Trophoblast cell (in vitro differentiated cells and primary cell): ENCODE data around the gene TCF19.
A peak's percentile ranks its signal among the peaks of the same experiment; 100 is the strongest.
"Not testable (repeated sequence)": the region's sequence is repeated elsewhere in the genome, so short reads cannot be mapped to it uniquely, and the experiment has no call there.

Source experiments
- DNase-seq, 2 donors: peaks; one replicate each; pipeline ENCODE4 v3.0.0-alpha.2; 2016
- H2AFZ ChIP-seq: 2 replicates; pipeline ENCODE4 v1.6.1; 2013; ENCODE audit warnings: low read length, moderate library complexity, mild to moderate bottlenecking; ENCODE audit not compliant: insufficient read depth, poor library complexity
- H2AK5ac ChIP-seq: 2 replicates; pipeline ENCODE4 v1.6.1; 2013; ENCODE audit warnings: mild to moderate bottlenecking, low read length
- H2BK120ac ChIP-seq: 2 replicates; pipeline ENCODE4 v1.6.1; 2013; ENCODE audit warnings: low read length, mild to moderate bottlenecking, moderate library complexity; ENCODE audit not compliant: insufficient read depth, poor library complexity
- H2BK12ac ChIP-seq: 2 replicates; pipeline ENCODE4 v1.6.1; 2013; ENCODE audit warnings: mild to moderate bottlenecking, low read length, moderate library complexity
- H2BK5ac ChIP-seq: 2 replicates; pipeline ENCODE4 v1.6.1; 2013; ENCODE audit warnings: low read length, low read depth, moderate library complexity, mild to moderate bottlenecking; ENCODE audit not compliant: poor library complexity
- H3K14ac ChIP-seq: 2 replicates; pipeline ENCODE4 v1.6.1; 2013; ENCODE audit warnings: mild to moderate bottlenecking, low read length
- H3K18ac ChIP-seq: 2 replicates; pipeline ENCODE4 v1.6.1; 2013; ENCODE audit warnings: mild to moderate bottlenecking, low read length
- H3K23ac ChIP-seq: 2 replicates; pipeline ENCODE4 v1.6.1; 2013; ENCODE audit warnings: low read length
- H3K27ac ChIP-seq: 2 replicates; pipeline ENCODE4 v1.5.1; 2013; ENCODE audit warnings: low read depth, mild to moderate bottlenecking, inconsistent platforms, low read length, moderate library complexity
- H3K27me3 ChIP-seq: 2 replicates; pipeline ENCODE4 v1.6.1; 2013; ENCODE audit warnings: inconsistent platforms, mild to moderate bottlenecking, low read length, moderate library complexity; ENCODE audit not compliant: insufficient read depth
- H3K36me3 ChIP-seq, 2 experiments: 1 replicate in 1 of 2; 2 replicates in 1 of 2; pipeline ENCODE4 v1.6.1; 2013; ENCODE audit warnings: low read length in 2 of 2, mild to moderate bottlenecking in 2 of 2, moderate library complexity in 1 of 2; ENCODE audit not compliant: insufficient read depth in 2 of 2, control insufficient read depth in 1 of 2
- H3K4ac ChIP-seq: 2 replicates; pipeline ENCODE4 v1.6.1; 2013; ENCODE audit warnings: low read depth, mild to moderate bottlenecking, low read length, moderate library complexity
- H3K4me1 ChIP-seq, 2 experiments: 1 replicate in 1 of 2; 2 replicates in 1 of 2; pipeline ENCODE4 v1.6.1; 2013; ENCODE audit warnings: low read length in 2 of 2, mild to moderate bottlenecking in 2 of 2, moderate library complexity in 1 of 2; ENCODE audit not compliant: insufficient read depth in 2 of 2, control insufficient read depth in 1 of 2
- H3K4me2 ChIP-seq: 2 replicates; pipeline ENCODE4 v1.6.1; 2013; ENCODE audit warnings: inconsistent platforms, mild to moderate bottlenecking, low read length, moderate library complexity
- H3K4me3 ChIP-seq: 2 replicates; pipeline ENCODE4 v1.5.1; 2013; ENCODE audit warnings: mild to moderate bottlenecking, low read depth, low read length, inconsistent platforms
- H3K79me1 ChIP-seq: one replicate; pipeline ENCODE4 v1.6.1; 2013; ENCODE audit warnings: low read length
- H3K79me2 ChIP-seq: 2 replicates; pipeline ENCODE4 v1.6.1; 2013; ENCODE audit warnings: low read length, mild to moderate bottlenecking; ENCODE audit not compliant: control insufficient read depth, insufficient read depth, poor library complexity
- H3K9ac ChIP-seq: 2 replicates; pipeline ENCODE4 v1.6.1; 2013; ENCODE audit warnings: mild to moderate bottlenecking, low read length
- H3K9me3 ChIP-seq: 2 replicates; pipeline ENCODE4 v1.6.1; 2013; ENCODE audit warnings: low read depth, mild to moderate bottlenecking, control low read depth, inconsistent platforms, low read length; ENCODE audit not compliant: insufficient read depth
- H4K12ac ChIP-seq: 2 replicates; pipeline ENCODE4 v1.6.1; 2013; ENCODE audit warnings: low read depth, mild to moderate bottlenecking, low read length, moderate library complexity
- H4K8ac ChIP-seq: 2 replicates; pipeline ENCODE4 v1.6.1; 2013; ENCODE audit warnings: low read depth, mild to moderate bottlenecking, low read length, moderate library complexity
- H4K91ac ChIP-seq: one replicate; pipeline ENCODE4 v1.6.1; 2013; ENCODE audit warnings: low read depth, mild to moderate bottlenecking, low read length, moderate library complexity
- WGBS: extraction: QIAGEN DNeasy Blood & Tissue Kit; methylation state at CpG from one replicate; pipeline ENCODE4 v1.1.7; 2013; ENCODE audit warnings: missing lambda C conversion rate; ENCODE audit not compliant: insufficient read length, insufficient coverage; ENCODE audit errors: extremely low coverage; 5-methylcytosine and 5-hydroxymethylcytosine counted together

The TCF19 gene

DNA sequence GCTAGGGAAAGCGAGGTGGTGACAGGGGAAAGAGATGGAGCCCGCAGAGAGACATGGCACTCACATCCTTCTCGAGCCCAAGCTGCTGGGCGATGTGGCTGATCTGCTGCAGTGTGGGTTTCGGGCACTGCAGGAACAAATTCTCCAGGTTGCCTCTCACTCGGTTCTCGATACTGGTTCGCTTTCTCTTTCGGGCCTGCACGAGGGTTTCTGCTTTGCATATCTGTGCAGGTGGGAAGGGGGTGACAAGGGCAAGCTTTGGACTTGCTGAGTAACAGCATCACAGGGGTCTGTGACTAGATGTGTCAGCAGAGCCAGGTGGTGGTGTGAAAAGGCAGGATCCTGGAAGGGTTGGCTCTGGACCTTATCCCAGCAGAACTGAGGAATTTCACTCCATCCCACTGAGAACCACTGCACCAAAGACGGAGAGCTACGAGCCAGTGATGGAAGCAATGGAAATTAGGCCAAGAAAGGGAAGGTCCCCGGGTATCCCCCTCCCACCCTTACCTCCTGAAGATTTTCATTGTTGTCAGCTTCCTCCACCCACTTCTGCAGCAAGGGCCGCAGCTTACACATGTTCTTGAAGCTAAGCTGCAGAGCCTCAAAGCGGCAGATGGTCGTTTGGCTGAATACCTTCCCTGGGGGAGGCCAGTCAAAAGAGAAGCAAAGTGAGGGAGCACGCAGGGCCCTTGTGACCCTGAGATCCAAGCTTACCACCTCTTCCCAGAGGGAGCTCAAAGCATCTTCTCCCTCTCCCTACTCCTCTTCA lies 6.9 kb downstream of the TCF19 start:
- H3K14ac ChIP-seq, H3K79me1 ChIP-seq, H4K12ac ChIP-seq, H2BK120ac ChIP-seq, H3K18ac ChIP-seq, H4K8ac ChIP-seq, H2BK12ac ChIP-seq, DNase-seq, H3K4me1 ChIP-seq, H3K23ac ChIP-seq, H3K9me3 ChIP-seq, H3K79me2 ChIP-seq, H3K4ac ChIP-seq, H3K4me3 ChIP-seq, H3K27ac ChIP-seq, H2BK5ac ChIP-seq, H3K27me3 ChIP-seq, H3K9ac ChIP-seq, H2AK5ac ChIP-seq, H2AFZ ChIP-seq, H3K4me2 ChIP-seq, H4K91ac ChIP-seq: not testable (repeated sequence)
- WGBS: no CpG with 5 or more reads among the region's 17 CpGs
- H3K36me3 ChIP-seq: peaks cover 11% of the 10 kb centered on the region in 2 experiments

- Histone ChIP-seq H3K23ac (no peak overlapping the region), H3K4ac (no peak overlapping the region), H2BK5ac (no peak overlapping the region), H3K27me3 (peaks cover 7% of the 10 kb centered on the region), H4K8ac (no peak overlapping the region), H3K4me1 (peaks cover 8% of the 10 kb centered on the region in 2 experiments), H2AFZ (no peak overlapping the region), H3K79me2 (no peaks in the 10 kb centered on the region), H3K27ac (no peak overlapping the region), H3K4me3 (no peak overlapping the region), H3K14ac (no peak overlapping the region), H4K91ac (no peak overlapping the region), H3K9ac (no peak overlapping the region), H3K9me3 (peaks cover 3% of the 10 kb centered on the region), H3K79me1 (no peaks in the 10 kb centered on the region), H3K36me3 (peaks cover 11% of the 10 kb centered on the region in 2 experiments), H2BK120ac (no peak overlapping the region), H4K12ac (no peak overlapping the region), H2BK12ac (no peak overlapping the region), H3K4me2 (no peak overlapping the region), H2AK5ac (no peak overlapping the region), H3K18ac (no peak overlapping the region)
- WGBS: no CpG with 5 or more reads among the region's 5 CpGs
- DNase-seq: no peak
Observed at GRCh38 chr6:31165986-31166385, 7.6 kb downstream of the TCF19 start.

DNA sequence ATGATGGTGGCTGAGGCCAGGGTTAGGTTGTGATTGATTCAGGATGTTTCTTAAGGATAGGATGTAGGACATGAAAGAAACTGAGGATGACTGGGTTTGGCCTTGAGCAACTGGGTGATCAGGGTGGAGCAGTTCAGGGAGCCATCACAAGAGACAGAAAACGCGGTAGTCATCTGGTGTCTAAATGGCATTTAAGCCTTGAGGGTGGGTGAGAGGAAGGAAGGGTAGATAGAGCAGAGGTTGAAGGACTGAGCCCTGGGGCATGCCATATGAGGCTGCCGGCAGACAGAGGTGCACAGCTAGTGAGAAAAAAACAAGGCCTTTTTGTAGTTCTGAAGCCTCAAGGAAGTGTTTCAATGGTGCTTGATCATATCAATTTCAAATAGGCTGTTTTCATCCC lies 10.2 kb downstream of the TCF19 start:
- peak; percentile 77 to 87 for DNase-seq
- no peak overlapping the region for H4K91ac ChIP-seq
- no peak overlapping the region for H3K4me3 ChIP-seq
- no peak overlapping the region for H3K27ac ChIP-seq
- WGBS: no CpG with 5 or more reads among the region's 3 CpGs
- no peak overlapping the region for H4K12ac ChIP-seq
- peaks cover 8 to 11% of the 10 kb centered on the region in 2 experiments for H3K4me1 ChIP-seq
- H2BK12ac ChIP-seq: no peak overlapping the region
- H3K27me3 ChIP-seq: peaks cover 11% of the 10 kb centered on the region
- peaks cover 3% of the 10 kb centered on the region for H3K9me3 ChIP-seq
- H2BK5ac ChIP-seq: no peak overlapping the region
- H3K9ac ChIP-seq: no peak overlapping the region
- H3K79me2 ChIP-seq: no peaks in the 10 kb centered on the region
- no peaks in the 10 kb centered on the region for H3K79me1 ChIP-seq
- no peak overlapping the region for H4K8ac ChIP-seq
- H3K4ac ChIP-seq: no peak overlapping the region
- peaks cover 0 to 5% of the 10 kb centered on the region in 2 experiments for H3K36me3 ChIP-seq
- H3K18ac ChIP-seq: no peak overlapping the region
- no peak overlapping the region for H2BK120ac ChIP-seq
- H2AK5ac ChIP-seq: no peak overlapping the region
- no peak overlapping the region for H3K14ac ChIP-seq
- H3K4me2 ChIP-seq: no peak overlapping the region
- no peak overlapping the region for H3K23ac ChIP-seq
- no peak overlapping the region for H2AFZ ChIP-seq

DNA sequence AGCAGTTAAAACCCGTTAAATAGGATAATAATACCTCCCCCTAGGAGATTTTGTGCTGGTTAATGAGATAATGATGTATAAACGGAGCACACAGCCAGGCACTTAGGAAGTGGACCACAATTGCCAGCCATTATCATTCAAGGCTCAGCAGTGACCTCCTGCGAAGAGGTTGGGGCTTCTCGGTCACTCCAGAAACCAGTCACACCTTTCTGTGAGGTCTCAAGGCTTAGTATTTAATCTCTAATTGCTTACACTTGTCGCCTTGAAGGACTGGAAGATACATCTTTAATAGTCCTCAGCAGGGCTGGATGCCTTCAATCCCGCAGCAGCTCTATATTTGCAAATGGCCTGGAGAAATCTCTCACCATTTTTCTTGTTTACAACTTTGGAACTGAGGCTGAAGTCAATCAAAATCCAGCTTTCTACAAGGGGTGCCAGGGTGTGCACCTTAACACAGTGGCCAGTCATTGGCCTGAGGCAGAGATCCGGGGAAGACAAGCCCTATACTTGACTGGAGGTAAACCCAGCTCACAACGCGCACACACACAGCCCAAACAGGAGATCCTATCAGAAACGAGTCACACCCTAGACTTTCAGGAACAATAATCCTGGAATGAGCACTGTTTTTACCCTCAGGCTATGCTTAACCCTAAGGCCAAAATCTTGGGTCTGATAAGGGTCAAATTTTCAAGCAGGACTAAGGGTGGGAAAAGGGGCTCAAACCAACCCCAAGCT lies 10.9 kb downstream of the TCF19 start:
- no peak overlapping the region for H2BK12ac ChIP-seq

More for the DNA sequence above, 10.9 kb downstream of the TCF19 start:
- no CpG with 5 or more reads among the region's 10 CpGs for WGBS
- peak; percentile 78 to 98 for DNase-seq
- Histone ChIP-seq H3K36me3 (no peaks in the 10 kb centered on the region), H3K18ac (no peak overlapping the region), H4K12ac (no peak overlapping the region), H2AK5ac (no peak overlapping the region), H3K27me3 (peaks cover 11% of the 10 kb centered on the region), H3K9me3 (peaks cover 3% of the 10 kb centered on the region), H3K9ac (no peak overlapping the region), H3K79me2 (no peaks in the 10 kb centered on the region), H3K14ac (no peak overlapping the region), H3K23ac (no peak overlapping the region), H4K91ac (no peak overlapping the region), H2BK120ac (no peak overlapping the region), H3K4ac (no peak overlapping the region), H3K27ac (no peak overlapping the region), H3K4me2 (no peak overlapping the region), H2AFZ (no peak overlapping the region), H4K8ac (no peak overlapping the region), H3K4me3 (no peak overlapping the region), H2BK5ac (no peak overlapping the region), H3K4me1 (peaks cover 8 to 11% of the 10 kb centered on the region in 2 experiments), H3K79me1 (no peaks in the 10 kb centered on the region)
